ENCODE measurements around the gene SMC3.

GRCh38 chr10:110553905-110554304 is 13.6 kb upstream of the SMC3 start:
- no peak for TF ChIP-seq JUND (IDR thresholded peaks at IDR 0.05)
- no peak for TF ChIP-seq POLR2AphosphoS5 (IDR thresholded peaks at IDR 0.05; ENCODE audit: low read depth, low read length)
- no peak for TF ChIP-seq REST (IDR thresholded peaks at IDR 0.05; ENCODE audit: low read depth, low read length)
- TF ChIP-seq CTCF (IDR thresholded peaks at IDR 0.05) = no peak
- TF ChIP-seq IRF3 (IDR thresholded peaks at IDR 0.05; ENCODE audit: low read depth, low read length) = no peak
- no peak for TF ChIP-seq YY1 (IDR thresholded peaks at IDR 0.05; ENCODE audit: low read depth)
- TF ChIP-seq TAF1 (IDR thresholded peaks at IDR 0.05; ENCODE audit: borderline replicate concordance, low read depth, low read length) = no peak
- no peak for TF ChIP-seq USF2 (IDR thresholded peaks at IDR 0.05; ENCODE audit: borderline replicate concordance, low read depth, low read length)
- no peak for TF ChIP-seq ELF1 (IDR thresholded peaks at IDR 0.05)
- TF ChIP-seq MAX (IDR thresholded peaks at IDR 0.05; ENCODE audit: low read depth) = no peak
- no peak for TF ChIP-seq FOXM1 (IDR thresholded peaks at IDR 0.05; ENCODE audit: low read depth)
- no peak for TF ChIP-seq EP300 (IDR thresholded peaks at IDR 0.05; ENCODE audit: borderline replicate concordance in 1 of 2, low read depth in 1 of 2, low read length in 1 of 2)
- TF ChIP-seq TCF12 (IDR thresholded peaks at IDR 0.05) = no peak

Measured in SK-N-SH (cell line).